Measurements from ENCODE around the gene CHL1. TPM values are rescaled to one million over a fixed set of nuclear protein-coding genes. Genes with fewer than 3 reads are reported as not detected.

The CHL1 gene
- total and polyA plus RNA-seq, 2 of the 8 experiments (the other 6 are each of a cell fraction or from before 2014, with no cell fraction given), result 0.05 to 0.99 TPM

GRCh38 chr3:242602-243355 lies 46.2 kb downstream of the CHL1 start:
- no peak overlapping the region for H4K8ac ChIP-seq (ENCODE audit: extremely low read depth, insufficient read depth, low read length)
- no peak overlapping the region for H4K91ac ChIP-seq (replicated peaks; ENCODE audit: insufficient read length, low read length)
- DNase-seq (ENCODE audit: low read depth in 1 of 2, low spot score in 2 of 2) (no peak), FAIRE-seq (no peak)
- no peak overlapping the region for H3K14ac ChIP-seq (ENCODE audit: insufficient read length)
- no peak overlapping the region for H3K9ac ChIP-seq (replicated peaks in 1 of 4; ENCODE audit: extremely low read depth in 1 of 4, low read depth in 3 of 4, low read length in 3 of 4)
- no peak overlapping the region for H3K4me3 ChIP-seq (ENCODE audit: extremely low read depth in 1 of 4, insufficient read depth in 2 of 4, low read depth in 3 of 4, low read length in 4 of 4)
- H3K9me3 ChIP-seq (ENCODE audit: insufficient read depth in 2 of 2, low read depth in 1 of 2, low read length in 1 of 2), result no peaks in the 10 kb centered on the region
- H4K20me1 ChIP-seq (replicated peaks in 1 of 2; ENCODE audit: control insufficient read depth in 1 of 2, insufficient read depth in 2 of 2, low read length in 2 of 2), result no peaks in the 10 kb centered on the region
- no peak overlapping the region for H2BK15ac ChIP-seq (ENCODE audit: low read length)
- H3K79me1 ChIP-seq (ENCODE audit: low read depth, low read length), result no peaks in the 10 kb centered on the region
- H3K23ac ChIP-seq (ENCODE audit: insufficient read length), result peak overlapping the region; percentile 28
- no peak overlapping the region for H2AFZ ChIP-seq (ENCODE audit: low read length)
- no peak overlapping the region for H3K4ac ChIP-seq (replicated peaks; ENCODE audit: insufficient read length, low read depth, low read length)
- ChIA-PET POLR2A (ENCODE audit: partially characterized antibody) (no interaction called here), CTCF (ENCODE audit: partially characterized antibody) (no interaction called here)
- H2BK20ac ChIP-seq (ENCODE audit: low read length), result no peak overlapping the region
- no peaks in the 10 kb centered on the region for H3K79me2 ChIP-seq (ENCODE audit: control insufficient read depth in 1 of 2, insufficient read depth in 2 of 2, low read length in 2 of 2)
- no peak overlapping the region for H3K4me2 ChIP-seq (ENCODE audit: insufficient read depth in 1 of 2, low read depth in 2 of 2, low read length in 2 of 2)
- no peak overlapping the region for H2BK120ac ChIP-seq (replicated peaks; ENCODE audit: low read depth, low read length)
- no peaks in the 10 kb centered on the region for H3K36me3 ChIP-seq (ENCODE audit: control insufficient read depth in 2 of 4, insufficient read depth in 4 of 4, low read length in 3 of 4)
- no peaks in the 10 kb centered on the region for H3K23me2 ChIP-seq (ENCODE audit: low read depth, low read length)
- H4K5ac ChIP-seq (ENCODE audit: insufficient read length, low read depth, low read length), result no peak overlapping the region
- no peak overlapping the region for H2AK5ac ChIP-seq (ENCODE audit: low read depth, low read length)
- no peak overlapping the region for H3K27ac ChIP-seq (ENCODE audit: low read depth, low read length)
- H3K18ac ChIP-seq (ENCODE audit: extremely low read depth, low read length), result no peak overlapping the region
- H3K56ac ChIP-seq (replicated peaks; ENCODE audit: insufficient read length, low read depth, low read length), result no peak overlapping the region
- H3K27me3 ChIP-seq (replicated peaks in 1 of 4; ENCODE audit: control insufficient read depth in 3 of 4, extremely low read depth in 1 of 4, insufficient read depth in 3 of 4, low read length in 3 of 4), result no peaks in the 10 kb centered on the region
- H2BK5ac ChIP-seq (ENCODE audit: low read depth, low read length), result no peak overlapping the region
- 85% methylated on average over 3 of the region's 3 CpGs; no CpG with 5 or more reads in 1 of the 2 experiments for WGBS, 2 experiments (ENCODE audit: extremely low coverage in 1 of 2, insufficient coverage in 1 of 2, insufficient read length in 1 of 2, insufficient replicate concordance in 2 of 2, low coverage in 1 of 2, low lambda C conversion rate in 2 of 2, missing lambda C conversion rate in 1 of 2)
- no peak for TF ChIP-seq YY1 (IDR thresholded peaks at IDR 0.05; ENCODE audit: low read depth, low read length)
- no peak for TF ChIP-seq KDM5A (IDR thresholded peaks at IDR 0.05; ENCODE audit: low read length)
- no peak for TF ChIP-seq PHF8 (conservative IDR thresholded peaks at IDR 0.05; ENCODE audit: low read depth, low read length)
- TF ChIP-seq GTF2F1 (IDR thresholded peaks at IDR 0.05; ENCODE audit: borderline replicate concordance, low read depth, low read length), result no peak
- TF ChIP-seq SAP30 (IDR thresholded peaks at IDR 0.05; ENCODE audit: insufficient read depth, insufficient replicate concordance, low read length), result no peak
- no peak for TF ChIP-seq SUZ12 (IDR thresholded peaks at IDR 0.05; ENCODE audit: low read length)
- TF ChIP-seq SIX5 (IDR thresholded peaks at IDR 0.05; ENCODE audit: low read depth, low read length), result no peak
- no peak for TF ChIP-seq POLR2AphosphoS5 (IDR thresholded peaks at IDR 0.05; ENCODE audit: low read depth, low read length)
- no peak for TF ChIP-seq JUN (IDR thresholded peaks at IDR 0.05; ENCODE audit: low read depth, low read length)
- no peak for TF ChIP-seq NRF1 (IDR thresholded peaks at IDR 0.05; ENCODE audit: low read depth, low read length)
- no peak for TF ChIP-seq GABPA (IDR thresholded peaks at IDR 0.05; ENCODE audit: borderline replicate concordance, insufficient read depth, low read length)
- TF ChIP-seq RAD21 (IDR thresholded peaks at IDR 0.05 in 1 of 2, conservative IDR thresholded peaks at IDR 0.05 in 1 of 2; ENCODE audit: low read depth in 2 of 2, low read length in 2 of 2), result no peak
- no peak for TF ChIP-seq HDAC2 (IDR thresholded peaks at IDR 0.05; ENCODE audit: borderline replicate concordance in 1 of 2, low read depth in 2 of 2, low read length in 2 of 2)
- no peaks in the 10 kb centered on the region for H3K4me1 ChIP-seq (replicated peaks in 1 of 4; ENCODE audit: control insufficient read depth in 3 of 4, insufficient read depth in 4 of 4, low read length in 3 of 4)
- no peak overlapping the region for H2BK12ac ChIP-seq (ENCODE audit: low read depth, low read length)
